Ureter (tissue), 1 donor: Measurements from ENCODE around the gene INHBC. TPM values are rescaled to one million over a fixed set of nuclear protein-coding genes. Genes with fewer than 3 reads are reported as not detected.
"Not testable (repeated sequence)": the region's sequence is repeated elsewhere in the genome, so short reads cannot be mapped to it uniquely, and the experiment has no call there.

ENCODE experiments used
- DNase-seq: peaks from one replicate; pipeline ENCODE4 v3.0.0-alpha.2; 2020; ENCODE audit warnings: low spot score
- total RNA-seq: library from RNA; stranded (reverse); gene quantifications from one replicate; pipeline ENCODE4 v1.2.4, GENCODE V29; 2023
- donor health status: DM: yes; HTN: yes; CAD: no.

Gene INHBC
- total RNA-seq, 1 donor from 2014 or later = not detected

- no peak for DNase-seq
These were observed 5.0 kb upstream of the INHBC start for GRCh38 chr12:57429473-57430111.

GRCh38 chr12:57430112-57430930 lies 4.3 kb upstream of the INHBC start:
- DNase-seq = no peak

GRCh38 chr12:57430931-57431566 lies 3.5 kb upstream of the INHBC start, which contains the start of gene R3HDM2:
TSS of gene R3HDM2 (minus strand) at chr12:57431043. CDS start at chr12:57310428, 120,615 bp downstream.
- DNase-seq = peak; percentile 96

- no peak for DNase-seq
These were observed 2.9 kb upstream of the INHBC start for GRCh38 chr12:57431654-57432188.

GRCh38 chr12:57433370-57433769 lies 1.2 kb upstream of the INHBC start:
- no peak for DNase-seq

- DNase-seq = no peak
These were observed 709 bp downstream of the INHBC start for GRCh38 chr12:57435293-57435692.

- no peak for DNase-seq
These were observed 3.8 kb downstream of the INHBC start for GRCh38 chr12:57438400-57438799.

GRCh38 chr12:57439762-57440266 lies 5.2 kb downstream of the INHBC start:
- DNase-seq = no peak

- not testable (repeated sequence) for DNase-seq
These were observed 6.8 kb downstream of the INHBC start for GRCh38 chr12:57441393-57441792.

- DNase-seq = no peak
These were observed 7.4 kb downstream of the INHBC start for GRCh38 chr12:57441846-57442427.

GRCh38 chr12:57444337-57444736 lies 9.8 kb downstream of the INHBC start:
- DNase-seq = not testable (repeated sequence)

GRCh38 chr12:57444744-57445143 lies 10.2 kb downstream of the INHBC start:
- DNase-seq = no peak

GRCh38 chr12:57446292-57446960 lies 11.8 kb downstream of the INHBC start:
- DNase-seq = no peak

- no peak for DNase-seq
These were observed 14.1 kb downstream of the INHBC start for GRCh38 chr12:57448669-57449068.

GRCh38 chr12:57449375-57449774 lies 14.8 kb downstream of the INHBC start:
- no peak for DNase-seq

- DNase-seq = no peak
These were observed 15.5 kb downstream of the INHBC start for GRCh38 chr12:57450057-57450456.

GRCh38 chr12:57451233-57451778 lies 16.7 kb downstream of the INHBC start:
- no peak for DNase-seq

GRCh38 chr12:57452181-57452936 lies 17.8 kb downstream of the INHBC start:
- no peak for DNase-seq

GRCh38 chr12:57452937-57453509 lies 18.4 kb downstream of the INHBC start:
- peak; percentile 79 for DNase-seq

- DNase-seq = no peak
These were observed 19.6 kb downstream of the INHBC start for GRCh38 chr12:57454213-57454565.
